ENCODE data around the gene SLFN5.
A peak's percentile ranks its signal among the peaks of the same experiment; 100 is the strongest.
"Not testable (repeated sequence)": the region's sequence is repeated elsewhere in the genome, so short reads cannot be mapped to it uniquely, and the experiment has no call there.

The SLFN5 gene

DNA sequence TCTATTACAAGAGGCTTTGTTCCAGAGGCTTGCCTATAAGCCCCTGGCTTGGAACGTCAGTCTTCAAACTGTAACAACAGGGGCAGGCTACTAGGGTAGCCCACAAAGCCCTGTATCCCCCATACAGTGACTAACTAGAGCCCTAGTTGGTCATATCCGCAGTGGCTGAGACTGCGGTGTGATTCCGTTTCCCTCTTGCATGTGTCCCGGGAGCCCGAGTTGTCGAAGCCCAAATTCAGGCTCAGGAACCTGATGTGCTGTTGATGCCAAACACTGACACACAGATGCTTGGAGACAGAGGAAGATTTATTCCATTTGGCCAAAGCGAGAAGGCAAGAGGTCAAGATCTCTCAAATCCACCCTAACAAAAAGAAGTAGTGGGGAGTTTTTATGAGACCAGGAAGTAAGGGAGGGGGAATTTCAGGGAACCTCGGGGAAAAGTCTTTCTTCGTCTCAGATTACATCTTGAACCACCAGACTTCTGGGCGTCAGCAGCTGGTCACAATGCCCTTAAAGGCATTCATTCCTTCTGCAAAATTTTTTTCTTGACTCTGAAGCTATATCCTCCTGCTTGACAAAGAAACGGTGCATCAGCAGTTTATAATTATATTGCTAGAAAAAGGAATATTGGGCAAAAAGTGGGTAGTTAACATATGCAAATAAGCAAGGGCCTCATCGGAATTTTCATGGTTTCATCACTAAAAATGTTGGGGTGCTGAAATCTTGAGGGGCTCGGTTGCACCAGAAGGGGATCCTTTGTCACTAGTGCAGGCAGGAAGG lies 879 bp downstream of the SLFN5 start:
- DNase-seq, result peak; percentile 72

DNA sequence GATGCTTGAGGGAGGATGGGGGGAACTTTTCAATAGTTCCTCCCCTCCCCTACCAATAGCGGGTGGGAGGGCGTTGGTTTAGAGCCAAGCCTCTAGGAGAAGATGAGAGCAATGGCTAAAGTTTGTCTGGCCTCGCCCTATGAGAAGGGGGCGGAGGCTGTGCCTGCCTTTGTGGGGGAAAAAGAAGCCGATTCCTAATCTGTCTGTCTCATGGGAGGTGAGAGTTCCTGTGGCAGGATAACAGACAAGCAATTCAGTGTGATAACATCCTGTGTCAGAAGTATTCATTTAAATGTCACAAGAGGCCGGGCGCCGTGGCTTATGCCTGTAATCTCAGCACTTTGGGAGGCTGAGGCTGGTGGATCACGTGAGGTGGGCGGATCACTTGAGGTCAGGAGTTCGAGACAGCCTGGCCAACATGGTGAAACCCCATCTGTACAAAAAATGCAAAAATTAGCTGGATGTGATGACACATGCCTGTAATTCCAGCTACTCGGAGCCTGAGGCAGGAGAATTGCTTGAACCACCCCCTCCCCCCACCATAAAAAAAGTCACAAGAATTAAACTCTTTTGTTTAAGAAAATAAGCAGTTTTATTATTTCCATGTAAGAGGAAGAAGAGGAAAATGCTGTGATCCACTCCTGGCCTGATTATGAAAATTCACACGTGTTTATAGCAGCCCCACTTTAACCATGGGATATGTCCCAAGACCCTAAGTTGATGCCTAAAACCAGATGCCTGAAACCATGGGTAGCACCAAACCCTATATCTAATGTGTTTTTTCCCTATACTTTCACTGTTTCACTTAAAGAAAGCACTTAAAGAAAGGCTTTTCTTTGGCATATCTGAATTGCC lies 1.7 kb downstream of the SLFN5 start:
- peak; percentile 93 for DNase-seq

DNA sequence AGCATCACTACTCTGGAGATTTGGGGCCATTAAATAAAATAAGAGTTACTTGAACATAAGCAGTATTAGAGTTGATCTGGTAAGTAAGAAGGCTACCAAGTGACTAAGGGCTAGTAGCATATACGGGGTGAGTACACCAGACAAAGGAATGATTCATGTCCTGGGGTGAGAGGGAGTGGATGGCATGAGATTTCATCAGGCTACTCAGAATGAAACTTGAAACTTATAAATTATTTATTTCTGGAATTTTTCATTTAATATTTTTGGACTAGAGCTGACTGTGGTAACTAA lies 2.3 kb downstream of the SLFN5 start:
- DNase-seq, result peak; percentile 91

DNA sequence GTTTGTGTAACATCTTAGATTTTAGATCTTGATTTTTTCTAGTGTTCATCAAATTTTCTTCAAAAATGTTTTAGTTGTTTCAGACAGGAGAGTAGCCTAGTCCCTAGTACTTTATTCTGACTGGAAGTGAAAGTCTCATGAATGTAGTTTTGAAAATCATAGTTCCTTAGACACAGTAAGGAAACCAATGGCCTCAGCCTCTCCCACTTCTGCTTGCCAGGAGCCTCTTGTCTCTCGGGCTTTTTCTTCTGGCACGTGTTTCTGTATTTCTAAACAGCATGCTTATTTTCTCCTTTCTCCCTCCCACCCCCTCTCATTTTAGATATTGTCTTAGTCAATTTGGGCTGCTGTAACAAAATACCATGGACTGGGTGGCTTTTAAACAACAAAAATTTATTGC lies 9.8 kb downstream of the SLFN5 start:
- DNase-seq, result no peak

DNA sequence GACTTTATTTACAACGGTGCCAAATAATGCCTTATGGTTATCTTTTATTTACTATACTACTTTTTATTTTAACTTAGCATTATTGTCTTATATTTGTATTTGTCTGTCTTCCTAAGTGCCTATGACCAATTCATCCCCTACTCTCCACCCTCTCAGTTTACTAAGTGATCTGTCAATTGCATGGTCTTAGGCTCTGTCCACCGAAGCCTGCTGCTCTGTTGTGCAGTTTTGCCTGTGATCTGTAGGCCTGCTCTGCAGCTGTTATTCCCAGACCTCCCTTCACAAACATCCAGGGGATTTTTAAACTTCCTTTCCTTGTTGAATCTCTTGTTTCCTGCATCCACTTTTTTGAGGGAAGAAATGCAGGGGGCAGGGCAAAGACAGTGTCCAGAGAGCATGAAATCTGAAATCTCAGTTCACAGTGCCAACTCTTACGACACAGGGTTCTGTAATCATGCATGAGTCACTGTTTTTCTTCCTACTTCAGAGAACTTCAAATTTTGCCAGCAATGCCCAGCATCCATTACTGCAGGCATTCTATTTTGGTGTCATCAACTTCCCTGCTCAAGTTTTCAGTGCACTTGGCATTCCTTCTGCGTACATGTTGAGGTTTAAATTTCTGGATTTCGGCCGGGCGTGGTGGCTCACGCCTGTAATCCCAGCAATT lies 11.4 kb downstream of the SLFN5 start:
- peak; percentile 93 for DNase-seq

DNA sequence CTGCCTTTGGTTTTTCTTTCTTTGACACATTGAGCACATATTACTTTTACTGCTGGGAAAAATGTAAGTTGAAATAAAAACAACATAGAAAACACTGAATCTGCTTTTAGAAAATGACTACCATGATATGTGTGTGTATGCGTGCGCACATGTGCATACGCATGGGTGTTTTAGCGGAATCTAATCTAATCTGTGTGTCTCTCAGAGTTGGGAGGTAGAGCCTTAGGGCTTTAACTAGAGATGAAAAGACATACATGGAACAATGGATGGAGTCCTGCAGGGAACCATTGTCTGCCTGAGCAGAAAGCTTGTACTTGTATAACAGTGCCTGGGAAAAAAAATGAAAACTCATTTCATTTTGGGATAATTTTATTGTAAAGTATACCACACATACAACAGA lies 12.4 kb downstream of the SLFN5 start:
- no peak for DNase-seq

DNA sequence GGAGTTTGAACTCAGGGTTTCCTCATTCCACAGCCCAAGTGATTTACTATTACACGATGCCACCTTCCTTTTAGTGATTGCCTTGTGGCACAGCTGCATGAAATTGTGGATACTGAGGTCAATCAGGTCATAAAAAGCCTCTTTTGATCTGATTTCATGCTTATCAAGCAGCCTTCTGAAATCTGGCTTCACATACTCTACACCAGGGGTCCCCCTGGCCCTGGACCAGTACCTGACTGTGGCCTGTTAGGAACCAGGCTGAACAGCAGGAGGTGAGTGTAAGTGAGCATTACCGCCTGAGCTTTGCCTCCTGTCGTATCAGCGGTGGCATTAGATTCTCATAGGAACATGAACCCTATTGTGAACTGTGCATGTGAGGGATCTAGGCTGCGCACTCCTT lies 13.8 kb downstream of the SLFN5 start:
- DNase-seq, result no peak

DNA sequence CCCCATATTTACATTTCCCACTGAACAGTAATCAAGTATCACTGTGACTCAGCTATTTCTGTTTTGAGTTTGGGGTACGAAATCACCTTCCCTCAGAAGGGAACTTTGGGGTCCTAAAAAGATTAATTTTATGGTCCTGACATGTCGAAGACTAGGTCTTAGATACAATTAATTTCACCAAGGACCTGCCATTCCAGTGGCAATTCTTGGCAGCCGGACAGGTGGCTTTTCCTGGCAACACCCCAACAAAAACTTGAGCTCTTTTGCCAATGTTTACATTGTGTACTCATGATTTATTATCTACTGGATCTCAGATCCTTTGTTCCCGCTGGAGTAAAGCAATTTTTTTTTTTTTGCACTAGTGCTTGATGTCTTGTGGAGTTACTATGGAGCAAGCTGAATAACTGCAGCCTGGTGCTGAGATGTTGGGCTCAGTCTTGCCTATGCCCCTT lies 14.4 kb downstream of the SLFN5 start:
- peak; percentile 45 for DNase-seq

DNA sequence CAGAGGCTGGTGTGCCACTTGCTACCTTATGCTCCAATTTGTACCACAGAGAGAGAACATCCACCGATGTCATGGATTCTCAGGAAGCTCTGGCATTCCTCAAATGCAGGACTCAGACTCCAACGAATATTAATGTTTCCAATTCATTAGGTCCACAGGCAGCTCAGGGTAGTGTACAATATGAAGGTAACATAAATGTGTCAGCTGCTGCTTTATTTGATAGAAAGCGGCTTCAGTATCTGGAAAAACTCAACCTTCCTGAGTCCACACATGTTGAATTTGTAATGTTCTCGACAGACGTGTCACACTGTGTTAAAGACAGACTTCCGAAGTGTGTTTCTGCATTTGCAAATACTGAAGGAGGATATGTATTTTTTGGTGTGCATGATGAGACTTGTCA lies 16.1 kb downstream of the SLFN5 start:
- no peak for DNase-seq

DNA sequence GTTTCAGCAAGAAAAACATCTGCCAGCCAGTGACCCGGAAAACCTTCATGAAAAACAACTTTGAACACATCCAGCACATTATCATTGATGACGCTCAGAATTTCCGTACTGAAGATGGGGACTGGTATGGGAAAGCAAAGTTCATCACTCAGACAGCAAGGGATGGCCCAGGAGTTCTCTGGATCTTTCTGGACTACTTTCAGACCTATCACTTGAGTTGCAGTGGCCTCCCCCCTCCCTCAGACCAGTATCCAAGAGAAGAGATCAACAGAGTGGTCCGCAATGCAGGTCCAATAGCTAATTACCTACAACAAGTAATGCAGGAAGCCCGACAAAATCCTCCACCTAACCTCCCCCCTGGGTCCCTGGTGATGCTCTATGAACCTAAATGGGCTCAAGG lies 22.2 kb downstream of the SLFN5 start:
- DNase-seq, result no peak

DNA sequence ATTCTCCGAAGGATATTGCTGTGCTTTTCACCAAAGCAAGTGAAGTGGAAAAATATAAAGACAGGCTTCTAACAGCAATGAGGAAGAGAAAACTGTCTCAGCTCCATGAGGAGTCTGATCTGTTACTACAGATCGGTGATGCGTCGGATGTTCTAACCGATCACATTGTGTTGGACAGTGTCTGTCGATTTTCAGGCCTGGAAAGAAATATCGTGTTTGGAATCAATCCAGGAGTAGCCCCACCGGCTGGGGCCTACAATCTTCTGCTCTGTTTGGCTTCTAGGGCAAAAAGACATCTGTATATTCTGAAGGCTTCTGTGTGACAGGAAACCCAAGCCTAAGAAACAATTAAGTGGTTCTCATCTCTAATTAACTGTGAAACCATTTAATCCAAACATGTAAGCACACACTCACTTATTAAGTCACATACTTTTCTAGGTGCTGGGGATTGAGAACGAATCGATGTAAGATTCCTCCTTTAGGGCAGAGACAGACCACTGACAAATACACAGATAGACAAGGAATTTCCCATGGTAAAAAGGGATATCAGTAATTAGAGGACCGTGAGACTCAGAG lies 22.8 kb downstream of the SLFN5 start:
- DNase-seq, result no peak

DNA sequence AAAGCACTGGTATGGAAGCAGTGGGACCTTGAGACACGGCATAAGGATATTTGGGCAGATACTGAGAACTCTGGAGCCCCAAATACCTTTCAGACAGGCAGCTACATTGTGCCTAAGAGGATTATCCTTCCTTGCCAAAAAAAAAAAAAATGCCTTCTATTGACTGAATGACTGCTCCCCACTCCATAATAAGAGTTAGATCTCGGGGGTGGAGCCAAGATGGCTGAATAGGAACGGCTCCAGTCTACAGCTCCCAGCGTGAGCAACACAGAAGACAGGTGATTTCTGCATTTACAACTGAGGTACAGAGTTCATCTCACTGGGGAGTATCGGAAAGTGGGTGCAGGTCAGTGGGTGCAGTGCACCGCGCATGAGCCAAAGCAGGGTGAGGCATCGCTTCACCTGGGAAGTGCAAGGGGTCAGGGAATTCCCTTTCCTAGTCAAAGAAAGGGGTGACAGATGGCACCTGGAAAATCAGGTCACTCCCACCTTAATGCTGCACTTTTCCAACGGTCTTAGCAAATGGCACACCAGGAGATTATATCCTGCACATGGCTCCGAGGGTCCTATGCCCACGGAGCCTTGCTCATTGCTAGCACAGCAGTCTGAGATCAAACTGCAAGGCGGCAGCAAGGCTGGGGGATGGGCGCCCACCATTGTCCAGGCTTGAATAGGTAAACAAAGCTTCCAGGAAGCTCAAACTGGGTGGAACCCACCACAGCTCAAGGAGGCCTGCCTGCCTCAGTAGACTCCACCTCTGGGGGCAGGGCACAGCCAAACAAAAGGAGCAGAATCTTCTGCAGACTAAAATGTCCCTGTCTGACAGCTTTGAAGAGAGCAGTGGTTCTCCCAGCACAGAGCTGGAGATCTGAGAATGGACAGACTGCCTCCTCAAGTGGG lies 31.5 kb downstream of the SLFN5 start:
- DNase-seq, result not testable (repeated sequence)

DNA sequence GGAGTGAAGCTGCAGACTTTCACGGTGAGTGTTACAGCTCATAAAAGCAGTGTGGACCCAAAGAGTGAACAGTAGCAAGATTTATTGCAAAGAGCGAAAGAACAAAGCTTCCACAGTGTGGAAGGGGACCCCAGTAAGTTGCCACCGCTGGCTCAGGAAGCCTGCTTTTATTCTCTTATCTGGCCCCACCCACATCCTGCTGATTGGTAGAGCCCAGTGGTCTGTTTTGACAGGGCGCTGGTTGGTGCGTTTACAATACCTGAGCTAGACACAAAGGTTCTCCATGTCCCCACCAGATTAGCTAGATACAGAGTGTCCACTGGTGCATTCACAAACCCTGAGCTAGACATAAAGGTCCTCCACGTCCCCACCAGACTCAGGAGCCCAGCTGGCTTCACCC lies 35.6 kb downstream of the SLFN5 start:
- DNase-seq, result not testable (repeated sequence)

DNA sequence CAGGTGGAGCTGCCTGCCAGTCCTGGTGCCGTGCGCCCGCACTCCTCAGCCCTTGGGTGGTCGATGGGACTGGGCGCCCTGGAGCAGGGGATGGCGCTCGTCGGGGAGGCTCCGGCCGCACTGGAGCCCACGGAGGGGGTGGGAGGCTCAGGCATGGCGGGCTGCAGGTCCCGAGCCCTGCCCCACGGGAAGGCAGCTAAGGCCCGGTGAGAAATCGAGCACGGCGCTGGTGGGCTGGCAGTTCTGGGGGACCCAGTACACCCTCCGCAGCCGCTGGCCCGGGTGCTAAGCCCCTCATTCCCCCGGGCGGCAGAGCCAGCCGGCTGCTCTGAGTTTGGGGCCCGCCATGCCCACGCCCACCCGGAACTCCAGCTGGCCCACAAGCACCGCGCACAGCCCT lies 36.0 kb downstream of the SLFN5 start:
- not testable (repeated sequence) for DNase-seq

DNA sequence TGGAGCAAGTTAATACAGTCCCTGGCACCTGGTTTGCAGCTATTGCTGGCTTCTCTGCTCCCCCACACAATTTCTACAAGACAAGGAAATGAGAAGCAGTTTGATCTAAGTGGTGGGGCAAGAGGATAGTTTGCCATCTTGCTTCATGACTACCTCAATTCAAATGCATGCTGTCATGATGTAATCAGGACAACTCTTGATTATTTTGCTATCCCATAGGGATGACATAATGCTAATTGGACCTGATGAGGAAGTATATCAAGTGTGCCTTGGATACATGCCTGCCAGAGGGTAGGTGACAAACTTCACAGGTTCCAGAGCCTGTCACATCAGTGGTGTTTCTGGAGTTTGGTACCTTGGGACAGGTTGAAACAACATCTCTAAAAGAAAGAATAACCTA lies 40.9 kb downstream of the SLFN5 start:
- no peak for DNase-seq

DNA sequence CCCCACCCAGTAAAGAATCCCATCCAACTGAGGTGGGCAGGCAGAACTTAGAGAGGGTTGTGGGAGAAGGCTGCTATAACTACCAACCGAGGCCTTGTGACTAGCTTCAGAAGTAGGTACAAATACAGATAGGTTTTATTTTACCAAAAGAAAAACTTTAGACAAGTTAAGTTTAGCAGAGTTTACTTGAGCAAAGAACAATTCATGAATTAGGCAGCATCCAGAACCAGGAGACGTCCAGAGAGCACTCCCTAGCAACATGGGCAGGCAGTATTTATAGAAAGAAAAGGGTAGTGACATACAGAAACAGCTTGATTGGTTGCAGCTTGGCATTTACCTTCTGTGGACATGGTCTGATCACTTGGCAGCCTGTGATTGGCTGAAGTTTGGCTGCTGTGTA lies 42.1 kb downstream of the SLFN5 start:
- no peak for DNase-seq

DNA sequence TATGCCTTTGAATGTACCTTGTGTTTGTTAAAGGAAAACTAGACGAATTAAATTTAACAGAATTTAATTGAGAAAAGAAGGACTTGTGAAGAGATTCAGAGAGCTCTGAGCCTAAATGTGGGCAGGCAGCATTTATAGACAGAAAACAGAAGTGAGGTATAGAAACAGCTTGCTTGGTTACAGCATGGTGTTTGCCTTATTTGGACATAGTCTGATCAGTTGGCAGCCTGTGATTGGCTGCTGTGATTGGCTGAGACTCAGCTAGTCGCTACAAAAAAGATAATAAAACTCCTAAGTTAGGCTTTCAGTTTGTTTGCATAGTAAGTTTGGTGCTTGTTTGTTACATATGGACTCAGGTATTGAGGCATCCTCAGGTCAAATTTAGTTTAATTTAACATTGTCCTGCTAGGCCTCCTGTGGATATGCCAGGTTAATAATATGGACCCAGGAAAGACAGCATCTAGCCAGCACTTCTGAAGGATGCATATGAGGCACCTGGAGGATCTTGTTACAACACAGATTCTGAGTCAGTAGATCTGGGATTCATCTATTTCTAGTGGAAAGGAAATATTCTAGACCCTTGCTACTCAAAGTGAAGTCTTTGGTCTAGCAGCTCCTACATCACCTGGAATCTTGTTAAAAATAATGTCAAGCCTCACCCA lies 43.4 kb downstream of the SLFN5 start:
- no peak for DNase-seq

DNA sequence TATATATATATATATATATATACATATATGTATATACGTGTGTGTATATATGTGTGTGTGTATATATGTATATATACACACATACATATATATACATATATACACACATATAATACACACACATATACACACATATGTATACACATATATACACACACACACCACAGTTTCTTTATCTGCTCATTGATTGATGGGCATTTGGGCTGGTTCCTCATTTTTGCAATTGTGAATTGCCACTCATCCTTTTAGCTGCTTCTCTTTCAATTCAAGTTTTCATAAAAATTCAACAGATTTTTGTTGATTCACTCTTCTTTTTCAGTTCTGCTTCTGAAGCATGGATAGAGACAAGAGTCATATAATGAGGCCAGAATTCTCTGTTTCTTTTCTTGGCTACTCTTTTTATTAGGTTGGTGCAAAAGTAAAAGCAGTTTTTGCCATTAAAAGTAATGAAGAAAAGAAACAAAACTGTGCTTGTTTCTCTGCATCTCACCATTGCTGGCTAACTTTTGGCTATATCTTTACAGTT lies 44.5 kb downstream of the SLFN5 start:
- no peak for DNase-seq

DNA sequence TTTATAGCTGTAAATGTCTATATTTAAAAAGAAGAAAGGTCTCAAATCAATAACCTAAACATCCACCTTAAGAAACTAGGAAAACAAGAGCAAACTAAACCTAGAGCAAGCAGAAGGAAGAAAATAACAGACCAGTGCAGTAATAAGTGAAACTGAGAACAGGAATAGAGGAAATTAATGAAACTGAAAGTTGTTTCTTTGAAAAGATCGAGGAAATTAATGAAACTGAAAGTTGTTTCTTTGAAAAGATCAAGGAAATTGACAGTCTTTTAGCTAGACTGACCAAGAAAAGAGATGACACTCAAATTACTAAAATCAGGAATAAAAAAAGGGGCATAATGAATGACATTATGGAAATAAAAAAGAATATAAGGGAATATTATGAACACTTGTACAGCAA lies 46.4 kb downstream of the SLFN5 start:
- DNase-seq, result no peak

DNA sequence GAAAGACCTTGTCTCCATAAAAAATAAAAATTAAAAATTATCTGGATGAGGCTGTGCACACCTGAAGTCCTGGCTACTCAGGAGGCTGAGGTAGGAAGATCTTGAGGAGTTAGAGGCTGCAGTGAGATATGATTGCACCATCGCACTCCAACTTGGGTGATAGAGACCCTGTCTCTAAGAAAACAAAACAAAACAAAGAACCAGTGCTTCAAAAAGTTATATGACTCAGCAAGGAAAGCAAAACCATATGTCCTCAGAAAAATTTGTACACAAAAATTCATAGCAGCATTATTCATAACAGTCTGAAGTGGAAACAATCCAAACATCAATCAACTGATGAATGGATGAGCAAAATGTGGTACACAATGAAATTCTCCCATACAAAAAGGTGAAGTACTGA lies 48.9 kb downstream of the SLFN5 start:
- DNase-seq, result peak; percentile 75

DNA sequence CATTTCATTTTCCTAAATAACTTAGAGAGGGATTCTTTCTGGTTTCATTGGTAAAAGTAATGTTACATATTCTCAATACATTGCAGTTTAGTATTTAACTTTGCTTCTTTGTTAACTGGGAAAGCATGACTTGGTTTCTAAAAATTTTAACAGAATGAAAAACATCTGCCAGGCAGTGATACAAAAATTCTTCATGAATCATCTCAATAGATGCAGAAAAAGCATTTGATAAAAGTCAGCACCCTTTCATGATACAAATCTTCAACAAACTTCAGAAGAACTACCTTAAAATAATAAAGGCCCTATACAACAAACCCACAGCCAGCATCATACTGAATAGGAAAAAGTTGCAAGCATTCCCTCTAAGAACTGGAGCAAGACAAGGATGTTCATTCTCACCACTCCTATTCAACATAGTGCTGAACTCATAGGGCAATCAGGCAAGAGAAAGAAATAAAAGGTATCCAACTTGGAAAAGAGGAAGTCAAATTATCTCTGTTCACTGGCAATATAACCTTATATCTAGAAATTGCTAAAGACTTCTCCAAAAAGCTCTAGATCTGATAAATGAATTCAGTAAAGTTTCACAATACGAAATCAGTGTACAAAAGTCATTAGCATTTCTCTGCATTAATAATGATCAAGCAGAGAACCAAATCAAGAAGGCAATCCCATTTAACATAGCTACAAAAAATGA lies 50.4 kb downstream of the SLFN5 start:
- DNase-seq, result peak; percentile 36
